Adrenal gland (tissue), 12 donors: ENCODE data around the gene PPP2R5E. TPM values are rescaled to one million over a fixed set of nuclear protein-coding genes. Genes with fewer than 3 reads are reported as not detected.

Experiments
- DNase-seq, 7 donors: peaks; one replicate each; pipeline ENCODE4 v3.0.0-alpha.2; 2019 to 2020
- H3K27ac ChIP-seq, 5 donors: fragments of 200-600 bp; sonication (generic) in 4 of 5; 1 replicate in 3 of 5; 2 replicates in 2 of 5; pipeline versions ENCODE4 v1.5.1 to v1.8.0; 2016 to 2020; ENCODE audit warnings: mild to moderate bottlenecking in 1 of 5
- H3K27me3 ChIP-seq: fragments of 200-600 bp; 2 replicates; pipeline ENCODE4 v1.8.0; 2021
- H3K36me3 ChIP-seq, 2 donors: fragments of 200-600 bp; replicated peaks in 1 of 2; 1 replicate in 1 of 2; 2 replicates in 1 of 2; pipeline versions ENCODE4 v1.5.1 to v1.8.0; 2018 to 2022
- H3K4me1 ChIP-seq, 2 donors: fragments of 200-600 bp; replicated peaks in 1 of 2; 1 replicate in 1 of 2; 2 replicates in 1 of 2; pipeline versions ENCODE4 v1.5.1 to v1.8.0; 2018 to 2021
- H3K4me3 ChIP-seq, 4 donors: fragments of 200-600 bp; sonication (generic) in 3 of 4; one replicate each; pipeline ENCODE4 v1.5.1; 2016 to 2018
- H3K9me3 ChIP-seq, 3 donors: fragments of 200-600 bp; sonication (generic) in 1 of 3; replicated peaks in 1 of 3; 1 replicate in 2 of 3; 2 replicates in 1 of 3; pipeline versions ENCODE4 v1.5.1 to v1.8.0; 2016 to 2021
- CTCF ChIP-seq, 6 experiments: fragments of 450-650 bp in 4 of 6; fragments of 200-600 bp in 2 of 6; sonication (generic) in 1 of 6; IDR thresholded peaks; 1 replicate in 5 of 6; 2 replicates in 1 of 6; pipeline versions ENCODE4 v1.5.1 to v1.8.0; 2016 to 2021; ENCODE audit warnings: antibody characterized with exemption in 6 of 6, mild to moderate bottlenecking in 2 of 6, moderate library complexity in 1 of 6
- POLR2A ChIP-seq, 2 donors: fragments of 450-650 bp; IDR thresholded peaks; one replicate each; pipeline ENCODE4 v1.6.1; 2017; ENCODE audit warnings: antibody characterized with exemption in 2 of 2, mild to moderate bottlenecking in 2 of 2, moderate library complexity in 1 of 2
- WGBS, 4 donors: extraction: QIAGEN DNeasy Blood & Tissue Kit in 2 of 4; methylation state at CpG; one replicate each; pipeline versions ENCODE4 v1.1.5 to v1.1.7; 2013 to 2017; 5-methylcytosine and 5-hydroxymethylcytosine counted together
- intact Hi-C, 2 donors: fragments of 100-400 bp; cut with DNase I; formaldehyde crosslinking; loops; one replicate each; pipeline versions ENCODE4 v1.14.1 to v1.15.0; 2022 to 2023
- polyA plus RNA-seq, 3 donors: library from polyadenylated mRNA; stranded (reverse); fragments of 200-250 nt in 2 of 3; fragments of 350-450 nt in 1 of 3; fragmentation: Illumina TruSeq in 1 of 3; extraction: RNeasy Lipid Tissue Mini Kit (QIAGEN cat#74804) in 1 of 3; gene quantifications; one replicate each; pipeline ENCODE4 v1.2.3, GENCODE V29; 2013 to 2014
- total RNA-seq, 9 donors: library from RNA; depleted of rRNA in 4 of 9; stranded (reverse); fragments of >200 nt in 4 of 9; fragments of 120-200 nt in 1 of 9; fragmentation: NEBNext Ultra II Directional in 1 of 9; extraction: Animal tissue kit (Norgen Biotek cat#: 25700) in 1 of 9; gene quantifications; one replicate each; pipeline versions ENCODE4 v1.1.0 to v1.2.4, GENCODE V29; 2013 to 2023
- donor health status: healthy with polysubstance abuse.
- donor health status: Bipolar disorder and iron deficiency.
- donor health status: DM: yes; HTN: yes; CAD: no.
- donor health status: DM: no; HTN: no; CAD: no.
- donor health status: DM: no; HTN: no; CAD: no.
- donor health status: DM: yes; HTN: yes; CAD: no.

PPP2R5E gene
- total and polyA plus RNA-seq, 12 donors: 5.7 to 46.5 (median 23.9) TPM

GRCh38 chr14:63432888-63433552 is 110.2 kb downstream of the PPP2R5E start:
- Histone ChIP-seq H3K4me3 (no peak overlapping the region), H3K27me3 (no peaks in the 10 kb centered on the region), H3K27ac (no peak overlapping the region), H3K4me1 (peaks cover 31 to 64% of the 10 kb centered on the region in 2 donors), H3K36me3 (no peaks in the 10 kb centered on the region), H3K9me3 (no peaks in the 10 kb centered on the region)
- no peak for TF ChIP-seq POLR2A (IDR thresholded peaks at IDR 0.05)
- TF ChIP-seq CTCF (IDR thresholded peaks at IDR 0.05): no peak
- intact Hi-C loops: no loop called here
- no peak for DNase-seq
- 95 to 99% (median 97%) methylated on average over 3 to 4 of the region's 4 CpGs for WGBS, 4 donors

GRCh38 chr14:63432228-63432627 is 110.9 kb downstream of the PPP2R5E start:
- TF ChIP-seq POLR2A (IDR thresholded peaks at IDR 0.05): no peak
- Histone ChIP-seq H3K4me1 (peaks cover 23 to 59% of the 10 kb centered on the region in 2 donors), H3K9me3 (no peaks in the 10 kb centered on the region)

GRCh38 chr14:63431466-63431865 is 111.7 kb downstream of the PPP2R5E start:
- 71 to 93% (median 85%) methylated on average over 3 of the region's 3 CpGs for WGBS, 4 donors
- Histone ChIP-seq H3K4me3 (no peak overlapping the region), H3K9me3 (no peaks in the 10 kb centered on the region), H3K27me3 (no peaks in the 10 kb centered on the region), H3K4me1 (peaks cover 16 to 58% of the 10 kb centered on the region in 2 donors), H3K36me3 (no peaks in the 10 kb centered on the region), H3K27ac (no peak overlapping the region)
- intact Hi-C loops: no loop called here
- TF ChIP-seq POLR2A (IDR thresholded peaks at IDR 0.05) (no peak), CTCF (IDR thresholded peaks at IDR 0.05) (no peak)
- DNase-seq: no peak

More at GRCh38 chr14:63432228-63432627, 110.9 kb downstream of the PPP2R5E start:
- DNase-seq: no peak
- H3K27ac ChIP-seq: no peak overlapping the region
- intact Hi-C loops: no loop called here
- H3K36me3 ChIP-seq: no peaks in the 10 kb centered on the region
- no peaks in the 10 kb centered on the region for H3K27me3 ChIP-seq
- 59 to 68% (median 62%) methylated on average over 5 of the region's 5 CpGs for WGBS, 4 donors
- H3K4me3 ChIP-seq: no peak overlapping the region

GRCh38 chr14:63428486-63428885 is 114.7 kb downstream of the PPP2R5E start:
- 15 to 25% (median 24%) methylated on average over 1 of the region's 1 CpG for WGBS, 4 donors
- Histone ChIP-seq H3K27me3 (no peaks in the 10 kb centered on the region), H3K36me3 (no peaks in the 10 kb centered on the region), H3K9me3 (no peaks in the 10 kb centered on the region), H3K4me1 (peaks cover 4 to 43% of the 10 kb centered on the region in 2 donors), H3K4me3 (no peak overlapping the region), H3K27ac (no peak overlapping the region)
- TF ChIP-seq CTCF (IDR thresholded peaks at IDR 0.05) (no peak), POLR2A (IDR thresholded peaks at IDR 0.05) (no peak)
- no peak for DNase-seq
- intact Hi-C loops: no loop called here

GRCh38 chr14:63426838-63427352 is 116.3 kb downstream of the PPP2R5E start:
- Histone ChIP-seq H3K4me1 (peaks cover 4 to 36% of the 10 kb centered on the region in 2 donors), H3K9me3 (no peaks in the 10 kb centered on the region), H3K36me3 (no peaks in the 10 kb centered on the region), H3K4me3 (no peak overlapping the region), H3K27me3 (no peaks in the 10 kb centered on the region), H3K27ac (no peak overlapping the region)
- DNase-seq: peak in 3 of 7 donors; percentile 29 to 50 (median 38)
- intact Hi-C loops: no loop called here
- 52 to 65% (median 58%) methylated on average over 6 of the region's 6 CpGs for WGBS, 4 donors
- TF ChIP-seq CTCF (IDR thresholded peaks at IDR 0.05): no peak
- TF ChIP-seq POLR2A (IDR thresholded peaks at IDR 0.05): no peak
